Glomerular visceral epithelial cell (primary cell): ENCODE results near the gene RIPK4.
A peak's percentile ranks its signal among the peaks of the same experiment; 100 is the strongest.

Experiments used
- DNase-seq: peaks from one replicate; pipeline ENCODE4 v3.0.0-alpha.2; 2016; ENCODE audit errors: extremely low spot score

Gene RIPK4

DNA sequence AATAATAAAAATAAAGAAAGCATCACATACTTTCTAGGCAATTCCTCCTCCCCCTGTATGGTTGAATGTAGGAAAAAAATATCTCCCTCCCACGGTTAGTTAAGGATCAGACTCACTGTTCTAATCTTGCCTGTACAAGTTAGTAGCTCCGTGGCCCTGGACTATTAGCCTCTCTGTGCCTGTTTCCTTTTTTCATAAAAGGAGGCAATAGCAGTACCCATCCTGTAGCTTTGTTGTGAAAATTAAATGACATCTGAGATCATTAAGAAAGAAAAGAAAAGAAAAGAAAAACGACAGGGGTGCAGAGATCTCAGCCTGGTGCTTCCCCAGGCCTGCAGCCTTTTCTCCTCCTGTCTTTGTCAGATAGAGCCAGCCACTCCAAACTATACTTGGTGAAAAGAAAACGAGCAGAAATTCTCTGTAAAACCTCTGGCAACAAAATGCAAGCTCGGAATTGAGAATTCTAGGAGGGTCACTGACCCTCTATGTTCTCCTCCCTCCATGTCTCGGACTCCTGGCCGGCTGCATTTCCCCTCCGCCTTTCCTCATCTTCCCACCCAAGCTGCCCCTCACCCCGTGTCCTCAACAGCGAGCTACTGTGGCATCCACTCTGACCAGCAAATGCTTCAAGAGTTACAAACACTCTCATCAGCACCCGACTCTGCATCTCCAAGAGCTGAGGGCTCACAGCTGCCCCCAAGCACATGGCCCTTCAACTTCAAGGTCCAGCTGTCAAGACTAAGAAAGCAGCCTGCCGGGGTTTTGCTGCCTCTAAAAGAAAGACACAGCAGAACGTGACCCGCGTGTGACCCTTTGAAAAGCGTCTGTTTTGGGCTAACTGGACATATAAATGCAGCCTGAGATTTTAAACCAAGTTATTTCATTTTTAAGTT, 13.6 kb downstream of the RIPK4 start:
- no peak for DNase-seq

DNA sequence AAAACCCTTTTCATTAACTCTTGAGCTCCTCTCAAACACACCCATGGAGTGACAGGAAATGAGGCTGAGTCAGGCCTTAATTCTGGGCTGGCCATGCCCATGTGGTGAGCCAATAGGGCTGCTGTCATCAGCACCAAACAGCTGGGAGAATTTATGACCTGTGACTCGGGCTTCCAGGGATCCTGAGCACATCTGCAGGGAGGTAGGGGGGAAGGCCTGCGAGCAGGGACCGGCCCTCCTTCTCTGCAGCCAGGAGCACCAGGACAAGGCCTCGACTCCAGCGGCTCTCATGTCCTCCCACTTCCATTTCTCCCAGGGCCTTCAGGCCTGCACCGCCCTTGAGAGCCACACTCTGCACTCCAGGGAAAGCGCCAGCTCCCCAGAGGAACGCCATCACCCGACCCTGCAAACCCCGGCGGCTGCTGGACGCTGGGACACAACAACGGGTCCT, 14.6 kb downstream of the RIPK4 start:
- DNase-seq, result peak; percentile 77

DNA sequence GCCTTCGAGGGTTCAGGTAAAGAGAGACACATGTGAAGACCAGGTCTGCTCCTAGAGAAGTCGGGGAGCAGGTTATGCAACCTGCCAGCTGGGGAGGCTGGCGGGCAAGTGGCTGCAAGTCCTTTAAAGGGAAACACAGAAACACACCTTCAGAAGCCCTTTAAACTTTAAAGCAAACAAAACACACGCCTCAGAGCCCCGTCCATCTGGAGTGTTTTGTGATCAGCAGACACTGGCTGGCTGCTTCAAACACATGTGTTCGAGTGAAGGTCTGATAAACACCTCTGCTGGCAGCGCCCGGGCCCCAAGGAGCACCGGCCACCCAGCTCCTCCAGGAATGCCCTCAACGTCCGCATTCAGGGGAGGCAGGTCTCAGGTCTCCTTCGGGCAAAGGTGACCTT, 15.2 kb downstream of the RIPK4 start:
- DNase-seq, result no peak

DNA sequence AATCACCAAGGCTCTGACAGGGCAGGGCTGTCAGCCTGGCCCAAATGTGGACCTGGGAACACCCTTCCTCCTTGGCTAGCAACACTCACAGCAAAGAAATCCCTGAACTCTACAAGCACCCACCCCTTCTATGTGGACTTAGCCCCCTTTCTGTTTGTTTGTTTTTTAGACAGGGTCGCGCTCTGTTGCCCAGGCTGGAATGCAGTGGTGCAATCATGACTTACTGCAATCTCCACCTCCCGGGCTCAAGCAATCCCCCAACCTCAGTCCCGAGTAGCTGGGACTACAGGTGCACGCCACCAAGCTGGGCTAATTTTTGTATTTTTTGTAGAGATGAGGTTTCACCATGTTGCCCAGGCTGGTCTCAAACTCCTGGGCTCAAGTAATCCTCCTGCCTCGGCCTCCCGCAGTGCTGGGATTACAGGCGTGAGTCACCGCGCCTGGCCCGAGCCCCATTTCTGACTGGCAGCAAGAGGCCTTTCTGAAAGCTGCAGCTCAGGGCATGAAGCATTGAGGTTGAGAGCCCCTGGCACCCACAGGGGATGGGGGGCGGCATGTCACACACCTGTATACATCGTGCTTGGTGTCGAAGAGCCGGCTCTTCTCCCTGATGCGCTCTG, 16.2 kb downstream of the RIPK4 start:
- peak; percentile 23 for DNase-seq

DNA sequence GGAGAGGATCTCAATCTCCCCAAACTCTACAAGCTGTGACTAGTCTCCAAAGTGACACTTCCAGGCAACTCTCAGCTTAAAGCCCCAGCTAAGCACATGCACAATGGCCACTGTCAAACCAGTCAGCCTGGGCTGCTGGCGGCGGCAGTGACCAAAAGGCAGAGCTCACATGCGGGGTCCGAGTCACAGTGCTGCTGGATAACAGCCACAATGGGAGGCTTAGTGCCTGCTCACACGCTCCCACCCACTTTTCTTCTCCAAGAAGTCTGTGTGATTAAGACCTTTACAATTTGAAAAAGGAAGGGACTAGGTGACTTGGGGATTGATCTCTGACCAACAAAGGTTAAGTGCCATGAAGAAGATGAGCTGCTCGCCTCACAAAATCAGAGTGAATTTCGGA, 16.8 kb downstream of the RIPK4 start:
- DNase-seq, result peak; percentile 10

DNA sequence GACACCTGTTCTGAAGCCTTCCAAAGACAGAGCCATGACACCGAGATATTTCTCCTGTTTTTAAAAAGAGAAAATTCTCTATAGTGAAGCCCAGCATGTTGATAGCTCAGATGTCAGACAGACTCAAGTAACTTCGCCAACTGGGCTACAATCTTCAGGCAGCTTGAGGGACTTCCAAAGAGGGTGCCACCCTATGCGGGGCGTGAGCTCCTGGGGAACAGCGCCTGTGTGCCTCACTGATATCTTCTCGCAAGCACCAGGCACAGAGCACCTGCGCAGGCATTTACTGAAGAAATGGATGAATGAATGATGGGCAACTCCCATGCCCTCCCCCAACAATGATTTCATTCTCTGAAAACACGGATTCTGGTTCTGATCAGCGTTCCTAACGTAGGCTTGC, 17.6 kb downstream of the RIPK4 start:
- no peak for DNase-seq

- no peak for DNase-seq
Observed at GRCh38 chr21:41747943-41748738, 18.7 kb downstream of the RIPK4 start.

- no peak for DNase-seq
Observed at GRCh38 chr21:41746744-41747006, 20.2 kb downstream of the RIPK4 start.

DNA sequence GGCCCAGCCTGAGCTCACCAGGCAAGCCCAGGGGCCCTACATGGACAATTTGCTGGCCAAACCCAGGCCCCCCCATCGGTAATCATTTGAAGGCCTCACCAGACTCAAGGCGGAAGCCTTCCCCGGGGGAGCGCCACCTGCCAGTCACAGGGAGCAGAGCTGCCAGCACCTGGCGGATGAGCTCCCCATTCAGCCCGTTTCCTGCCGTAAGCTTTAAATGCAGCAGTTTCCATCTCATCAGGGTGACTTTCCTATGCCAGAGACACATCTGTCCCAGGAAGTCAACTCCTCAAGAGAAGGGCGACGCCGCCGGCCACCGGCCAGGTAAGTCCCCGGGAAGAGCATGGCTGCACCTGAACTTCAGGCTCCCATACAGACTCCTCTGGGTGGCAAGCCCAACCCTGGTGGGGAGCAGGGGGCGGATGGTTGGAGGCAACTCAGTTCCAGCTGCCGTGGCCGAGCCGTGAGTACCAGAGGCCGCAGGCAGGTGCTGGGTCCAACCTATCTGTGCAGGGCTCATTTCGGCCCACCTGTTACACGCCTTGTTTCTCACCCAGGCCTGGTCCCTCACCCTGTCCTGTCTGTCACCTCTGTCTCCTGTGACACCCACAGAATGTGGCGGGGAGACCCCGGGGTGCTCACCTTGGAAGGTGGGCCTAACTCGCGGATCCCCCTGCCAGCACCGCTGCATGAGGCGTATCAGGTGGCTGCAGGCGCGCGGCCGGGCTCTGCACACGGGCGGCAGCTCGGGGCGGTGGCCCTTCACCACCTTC, 20.7 kb downstream of the RIPK4 start:
- no peak for DNase-seq

DNA sequence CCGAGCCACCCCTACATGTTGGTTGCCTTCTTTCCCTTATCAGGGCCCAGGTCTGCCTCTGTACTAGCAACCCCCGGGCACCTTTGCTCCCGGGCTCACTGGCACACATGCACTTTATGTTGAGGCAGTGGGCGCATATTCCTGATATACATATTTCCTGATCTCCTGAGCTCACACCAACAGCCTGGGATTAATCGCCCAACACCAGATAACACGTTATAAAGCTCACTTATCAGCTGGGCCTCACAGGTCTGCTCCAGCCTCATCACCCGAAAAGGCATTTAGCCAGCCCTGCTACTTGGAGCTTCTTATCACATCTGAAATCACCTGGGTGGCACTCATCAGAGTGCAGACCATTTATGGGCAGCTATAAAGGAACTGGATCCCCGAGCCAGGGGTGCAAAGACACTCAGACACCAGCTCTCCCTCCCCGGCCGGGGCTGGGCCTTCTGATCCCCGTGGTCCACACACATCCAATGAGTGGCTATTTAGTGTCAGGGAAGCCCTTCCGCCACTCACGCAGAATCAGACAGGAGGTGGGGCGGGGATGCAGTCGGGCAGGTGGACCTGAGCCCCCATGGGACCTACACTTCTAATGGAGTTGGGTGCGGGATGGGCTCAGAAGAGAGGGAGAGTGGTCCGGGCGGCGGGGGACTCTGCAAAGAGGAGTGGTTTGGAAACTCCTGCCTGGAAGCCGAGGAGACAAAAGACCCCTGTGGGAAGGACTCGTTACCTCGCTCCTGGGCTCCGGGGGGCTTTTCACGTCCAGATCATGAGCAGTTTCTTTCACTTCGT, 21.6 kb downstream of the RIPK4 start:
- DNase-seq, result no peak

- no peak for DNase-seq
Observed at GRCh38 chr21:41744028-41744930, 22.6 kb downstream of the RIPK4 start.

DNA sequence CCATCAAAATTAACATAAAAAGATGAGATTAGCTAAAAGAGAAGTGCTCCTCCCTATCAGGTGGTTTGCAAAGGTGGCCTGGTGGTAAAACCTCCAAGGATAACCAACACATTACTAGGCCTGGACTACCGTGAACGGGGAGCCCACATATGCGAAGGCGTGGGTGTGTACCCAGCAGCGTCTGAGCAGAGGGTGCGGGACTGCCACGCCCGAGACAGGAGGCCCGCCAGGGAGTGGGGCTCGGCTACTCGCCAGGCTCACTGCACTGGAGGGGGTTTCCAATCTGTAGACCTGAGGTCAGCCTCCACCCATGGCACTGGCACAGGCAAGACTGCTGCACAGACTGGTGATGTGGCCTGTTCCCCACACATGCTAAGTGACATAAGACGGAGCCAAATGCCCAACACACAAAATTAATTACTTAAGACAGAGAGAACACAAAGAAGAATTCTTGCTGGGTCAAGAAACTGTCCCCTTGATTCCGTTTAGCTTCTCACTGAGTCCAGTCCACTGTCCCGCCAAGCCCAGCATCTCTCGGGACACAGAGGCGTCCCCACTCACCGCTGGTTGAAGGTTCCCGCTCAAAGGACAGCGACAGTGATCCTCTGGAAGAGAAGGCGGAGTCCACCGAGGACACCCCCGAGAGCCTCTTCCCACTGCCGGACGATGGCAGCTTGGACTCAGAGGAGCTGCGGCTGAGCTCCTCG, 23.4 kb downstream of the RIPK4 start:
- no peak for DNase-seq

DNA sequence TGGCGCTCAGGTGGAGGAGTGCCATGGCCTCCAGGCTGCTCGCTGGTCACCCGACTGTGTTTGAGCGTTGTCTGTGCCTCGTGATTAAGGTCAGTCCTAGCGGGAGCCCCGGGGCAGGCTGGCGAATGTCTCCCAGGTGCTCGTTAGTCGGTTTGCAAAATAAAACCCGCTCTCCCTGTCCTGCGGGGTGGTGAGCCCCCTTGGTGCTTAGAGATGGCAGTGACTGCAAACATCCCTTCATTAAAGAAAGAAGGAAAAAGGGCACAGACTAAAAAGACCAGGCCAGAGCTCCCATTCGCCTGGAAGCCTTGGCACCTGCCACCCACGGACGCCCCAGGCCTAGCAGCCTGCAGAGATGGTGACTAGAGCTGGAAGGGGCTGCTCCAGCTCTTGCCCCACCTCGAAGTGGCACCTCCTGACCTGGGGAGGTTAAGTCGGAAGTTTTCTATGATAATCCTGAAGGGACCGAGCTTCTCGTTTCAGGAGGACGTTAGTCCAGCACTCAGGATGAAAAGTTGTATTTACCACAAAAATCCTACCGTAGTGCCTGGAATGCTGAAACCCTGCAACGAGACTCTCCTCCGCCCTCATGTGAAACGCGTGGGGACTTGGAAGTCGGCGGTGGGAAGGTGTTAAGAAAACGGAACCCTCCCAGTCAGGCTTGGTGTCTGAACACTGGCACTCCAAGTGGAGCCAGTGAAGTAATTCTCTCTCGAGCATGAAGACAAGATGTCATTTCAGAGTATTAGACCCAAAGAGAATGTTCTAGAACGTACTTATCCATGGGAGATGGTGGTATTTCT, 24.6 kb downstream of the RIPK4 start:
- DNase-seq, result no peak

DNA sequence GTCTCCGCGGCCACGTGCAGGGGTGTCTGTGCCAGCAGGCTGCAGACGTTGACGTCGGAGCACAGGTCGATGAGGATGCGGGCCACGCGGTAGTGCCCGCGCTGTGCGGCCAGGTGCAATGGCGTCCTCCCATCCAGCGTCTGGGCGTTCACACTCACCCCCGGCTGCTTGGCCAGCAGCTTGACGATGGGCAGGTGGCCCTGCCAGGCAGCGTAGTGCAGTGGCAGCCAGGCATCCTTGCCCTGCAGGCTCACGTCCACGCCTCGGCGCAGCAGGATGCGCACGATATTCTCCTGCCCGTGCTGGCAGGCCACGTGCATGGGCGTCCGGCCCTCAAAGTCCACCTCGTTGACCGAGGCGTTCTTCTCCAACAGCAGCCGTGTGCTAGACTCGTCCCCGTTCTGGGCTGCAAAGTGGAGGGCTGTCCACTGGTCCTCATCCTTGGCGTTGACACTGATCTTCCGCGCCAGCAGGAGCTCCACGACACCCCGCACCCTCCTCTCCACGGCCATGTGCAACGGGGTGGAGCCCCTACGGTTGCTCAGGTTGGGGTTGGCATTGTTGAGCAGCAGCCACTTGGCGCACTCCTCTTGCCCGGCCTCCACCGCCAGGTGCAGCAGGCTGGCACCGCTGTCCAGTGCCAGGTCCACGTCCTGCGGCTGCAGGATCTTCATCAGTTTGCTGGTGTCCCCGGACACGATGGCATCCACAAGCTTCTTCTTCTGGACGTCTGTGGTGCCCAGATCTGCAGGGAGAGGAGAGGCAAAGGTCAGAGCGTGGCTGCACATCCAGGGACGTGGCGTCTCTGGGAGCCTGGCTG, 25.4 kb downstream of the RIPK4 start:
- no peak for DNase-seq

DNA sequence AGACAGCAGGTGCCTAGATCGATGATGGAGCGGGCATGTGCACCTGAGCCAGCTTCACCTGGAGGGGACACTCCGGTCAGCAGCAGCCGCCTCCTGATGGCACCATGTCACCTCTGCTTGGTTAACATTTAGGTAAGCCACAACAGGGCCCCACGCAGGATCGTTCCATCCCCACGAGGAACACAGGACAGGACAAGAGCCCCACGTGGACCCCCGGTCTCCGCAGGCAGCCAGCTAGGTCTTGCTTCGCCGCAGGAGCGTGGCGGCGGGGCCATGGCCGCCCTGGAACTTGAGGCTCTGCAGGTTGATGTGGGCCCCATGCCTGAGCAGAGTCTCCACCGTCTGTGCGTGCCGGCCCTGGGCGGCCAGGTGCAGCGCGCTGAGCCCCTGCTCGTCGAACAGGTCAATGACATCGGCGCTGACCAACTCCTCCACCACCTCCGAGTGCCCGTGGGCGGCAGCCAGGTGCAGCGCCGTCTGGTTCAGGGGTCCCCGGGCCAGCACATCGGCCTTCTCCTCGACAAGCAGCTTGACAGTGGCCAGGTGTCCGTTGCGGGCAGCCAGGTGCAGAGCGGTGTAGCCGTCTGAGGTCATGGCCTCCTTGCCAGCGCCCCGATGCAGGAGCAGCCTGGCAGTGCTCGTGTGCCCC, 26.1 kb downstream of the RIPK4 start:
- no peak for DNase-seq

DNA sequence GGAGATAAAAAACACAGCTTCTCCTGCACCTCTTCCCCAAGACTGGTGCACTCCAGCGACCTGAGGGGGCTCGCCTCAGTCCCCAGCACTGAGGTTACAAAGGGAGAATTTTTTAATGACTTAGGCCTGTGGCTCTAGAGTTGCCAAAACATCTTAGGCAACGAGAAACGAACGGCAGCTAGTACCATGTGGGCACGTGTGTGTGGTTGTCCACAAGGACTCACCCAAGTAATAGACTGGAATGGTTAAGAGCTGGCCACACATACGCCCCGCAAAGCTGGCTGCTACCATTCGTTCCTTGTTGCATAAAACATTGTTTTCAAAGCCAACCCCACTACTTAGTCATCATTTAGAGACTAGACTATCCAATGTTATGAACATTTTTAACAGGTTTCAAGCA, 26.9 kb downstream of the RIPK4 start:
- no peak for DNase-seq

- no peak for DNase-seq
Observed at GRCh38 chr21:41739011-41739410, 27.8 kb downstream of the RIPK4 start.
